HL-60 (cell line): Measurements from ENCODE around the gene BRWD1.

ENCODE experiments used
- DNase-seq, 2 experiments: peaks; one replicate each; pipeline ENCODE4 v3.0.0-alpha.2; 2010 to 2020; ENCODE audit warnings: low read depth in 1 of 2, low spot score in 1 of 2
- H3K27ac ChIP-seq: fragments of 250-450 bp; sonication (Bioruptor Pico); replicated peaks from 2 replicates; pipeline ENCODE4 v1.5.1; 2020; ENCODE audit warnings: mild to moderate bottlenecking, moderate library complexity
- H3K27me3 ChIP-seq: fragments of 250-450 bp; sonication (Bioruptor Pico); 2 replicates; pipeline ENCODE4 v1.5.1; 2021; ENCODE audit warnings: mild to moderate bottlenecking, moderate library complexity; ENCODE audit not compliant: insufficient read depth, poor library complexity, severe bottlenecking
- H3K4me3 ChIP-seq: replicated peaks from 2 replicates; pipeline ENCODE4 v1.5.1; 2011; ENCODE audit warnings: mild to moderate bottlenecking, control low read depth, low read length; ENCODE audit not compliant: insufficient read depth
- GABPA ChIP-seq: IDR thresholded peaks from 2 replicates; pipeline ENCODE4 v1.6.1; 2012; ENCODE audit warnings: low read depth
- POLR2AphosphoS5 ChIP-seq: IDR thresholded peaks from 2 replicates; pipeline ENCODE4 v1.6.1; 2012; ENCODE audit warnings: low read depth
- SPI1 ChIP-seq: IDR thresholded peaks from 2 replicates; pipeline ENCODE4 v1.6.1; 2012; ENCODE audit warnings: low read depth, mild to moderate bottlenecking, borderline replicate concordance
- TF ChIP-seq, protein P1 (sequence below): IDR thresholded peaks from one replicate; pipeline ENCODE4 v1.5.1; 2011; ENCODE audit warnings: low read length, control low read depth, inconsistent platforms; ENCODE audit not compliant: insufficient read depth
- TF ChIP-seq, protein P2 (sequence below): IDR thresholded peaks from 2 replicates; pipeline ENCODE4 v1.6.1; 2012; ENCODE audit warnings: low read depth; ENCODE audit not compliant: insufficient replicate concordance

BRWD1 gene

DNA sequence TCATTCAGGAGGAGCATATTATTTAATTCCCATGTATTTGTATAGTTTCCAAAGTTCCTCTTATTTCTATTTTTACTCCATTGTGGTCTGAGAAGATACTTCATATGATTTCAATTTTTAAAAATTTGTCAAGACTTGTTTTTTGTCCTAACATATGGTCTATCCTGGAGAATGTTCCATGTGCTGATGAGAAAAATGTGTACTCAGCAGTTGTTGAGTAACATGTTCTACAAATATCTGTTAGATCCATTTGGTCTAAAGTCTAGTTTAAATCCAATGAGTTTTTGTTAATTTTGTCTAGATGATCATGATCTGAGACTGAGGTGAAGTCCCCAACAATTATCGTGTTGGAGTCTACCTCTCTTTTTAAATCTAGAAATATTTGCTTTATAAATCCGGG is 144.6 kb downstream of the BRWD1 start:
- no peaks in the 10 kb centered on the region for H3K27me3 ChIP-seq
- no peak overlapping the region for H3K27ac ChIP-seq
- TF ChIP-seq, protein P1, sequence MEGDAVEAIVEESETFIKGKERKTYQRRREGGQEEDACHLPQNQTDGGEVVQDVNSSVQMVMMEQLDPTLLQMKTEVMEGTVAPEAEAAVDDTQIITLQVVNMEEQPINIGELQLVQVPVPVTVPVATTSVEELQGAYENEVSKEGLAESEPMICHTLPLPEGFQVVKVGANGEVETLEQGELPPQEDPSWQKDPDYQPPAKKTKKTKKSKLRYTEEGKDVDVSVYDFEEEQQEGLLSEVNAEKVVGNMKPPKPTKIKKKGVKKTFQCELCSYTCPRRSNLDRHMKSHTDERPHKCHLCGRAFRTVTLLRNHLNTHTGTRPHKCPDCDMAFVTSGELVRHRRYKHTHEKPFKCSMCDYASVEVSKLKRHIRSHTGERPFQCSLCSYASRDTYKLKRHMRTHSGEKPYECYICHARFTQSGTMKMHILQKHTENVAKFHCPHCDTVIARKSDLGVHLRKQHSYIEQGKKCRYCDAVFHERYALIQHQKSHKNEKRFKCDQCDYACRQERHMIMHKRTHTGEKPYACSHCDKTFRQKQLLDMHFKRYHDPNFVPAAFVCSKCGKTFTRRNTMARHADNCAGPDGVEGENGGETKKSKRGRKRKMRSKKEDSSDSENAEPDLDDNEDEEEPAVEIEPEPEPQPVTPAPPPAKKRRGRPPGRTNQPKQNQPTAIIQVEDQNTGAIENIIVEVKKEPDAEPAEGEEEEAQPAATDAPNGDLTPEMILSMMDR: no peak
- TF ChIP-seq GABPA (no peak), SPI1 (no peak), POLR2AphosphoS5 (no peak)
- TF ChIP-seq, protein P2, sequence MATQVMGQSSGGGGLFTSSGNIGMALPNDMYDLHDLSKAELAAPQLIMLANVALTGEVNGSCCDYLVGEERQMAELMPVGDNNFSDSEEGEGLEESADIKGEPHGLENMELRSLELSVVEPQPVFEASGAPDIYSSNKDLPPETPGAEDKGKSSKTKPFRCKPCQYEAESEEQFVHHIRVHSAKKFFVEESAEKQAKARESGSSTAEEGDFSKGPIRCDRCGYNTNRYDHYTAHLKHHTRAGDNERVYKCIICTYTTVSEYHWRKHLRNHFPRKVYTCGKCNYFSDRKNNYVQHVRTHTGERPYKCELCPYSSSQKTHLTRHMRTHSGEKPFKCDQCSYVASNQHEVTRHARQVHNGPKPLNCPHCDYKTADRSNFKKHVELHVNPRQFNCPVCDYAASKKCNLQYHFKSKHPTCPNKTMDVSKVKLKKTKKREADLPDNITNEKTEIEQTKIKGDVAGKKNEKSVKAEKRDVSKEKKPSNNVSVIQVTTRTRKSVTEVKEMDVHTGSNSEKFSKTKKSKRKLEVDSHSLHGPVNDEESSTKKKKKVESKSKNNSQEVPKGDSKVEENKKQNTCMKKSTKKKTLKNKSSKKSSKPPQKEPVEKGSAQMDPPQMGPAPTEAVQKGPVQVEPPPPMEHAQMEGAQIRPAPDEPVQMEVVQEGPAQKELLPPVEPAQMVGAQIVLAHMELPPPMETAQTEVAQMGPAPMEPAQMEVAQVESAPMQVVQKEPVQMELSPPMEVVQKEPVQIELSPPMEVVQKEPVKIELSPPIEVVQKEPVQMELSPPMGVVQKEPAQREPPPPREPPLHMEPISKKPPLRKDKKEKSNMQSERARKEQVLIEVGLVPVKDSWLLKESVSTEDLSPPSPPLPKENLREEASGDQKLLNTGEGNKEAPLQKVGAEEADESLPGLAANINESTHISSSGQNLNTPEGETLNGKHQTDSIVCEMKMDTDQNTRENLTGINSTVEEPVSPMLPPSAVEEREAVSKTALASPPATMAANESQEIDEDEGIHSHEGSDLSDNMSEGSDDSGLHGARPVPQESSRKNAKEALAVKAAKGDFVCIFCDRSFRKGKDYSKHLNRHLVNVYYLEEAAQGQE: no peak
- no peak for DNase-seq
- H3K4me3 ChIP-seq: no peak overlapping the region

DNA sequence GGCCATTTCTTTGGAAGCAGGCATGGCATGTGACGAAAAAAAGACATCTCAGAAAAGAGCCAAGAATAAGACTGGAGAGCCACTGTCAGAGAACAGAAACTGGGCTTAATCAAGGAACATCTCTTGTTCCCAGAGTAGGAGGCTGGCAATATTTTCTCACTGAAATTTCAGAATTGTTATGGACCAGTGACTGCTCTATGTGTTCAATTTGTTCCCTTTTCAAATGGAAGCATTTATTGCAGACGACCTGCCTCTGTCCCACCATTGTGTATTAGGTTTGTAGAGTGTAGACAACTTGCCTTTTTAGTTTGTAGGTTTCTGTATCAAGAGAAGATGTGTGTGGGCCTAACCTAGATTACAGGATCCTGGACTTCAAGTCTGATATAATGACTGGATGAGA is 148.9 kb downstream of the BRWD1 start:
- Histone ChIP-seq H3K27ac (no peak overlapping the region), H3K4me3 (no peak overlapping the region), H3K27me3 (no peaks in the 10 kb centered on the region)
- DNase-seq: no peak
- TF ChIP-seq, protein P2: no peak
- TF ChIP-seq POLR2AphosphoS5 (no peak), GABPA (no peak)

DNA sequence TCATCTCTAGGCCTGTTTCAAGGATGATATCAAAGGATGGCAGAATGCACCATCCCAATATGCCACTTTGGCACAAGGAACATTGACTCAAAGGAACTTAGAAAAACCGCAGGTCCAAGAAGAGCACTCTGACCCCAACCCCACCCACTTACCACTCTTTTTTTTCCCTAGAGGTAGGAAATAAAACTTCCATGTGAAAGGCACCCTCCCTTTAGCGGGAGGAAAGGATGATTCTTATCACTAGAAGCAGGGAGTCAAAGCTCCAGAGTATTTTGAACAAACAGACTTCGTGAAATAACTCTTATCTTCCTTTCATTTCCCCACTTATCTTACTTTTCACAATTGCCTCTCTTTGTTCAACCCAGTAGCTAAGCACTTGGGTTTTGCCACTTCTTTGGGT is 152.4 kb downstream of the BRWD1 start:
- H3K4me3 ChIP-seq: no peak overlapping the region
- TF ChIP-seq, protein P1: no peak
- TF ChIP-seq GABPA (no peak), SPI1 (no peak), POLR2AphosphoS5 (no peak)
- TF ChIP-seq, protein P2: no peak
- no peak for DNase-seq
- H3K27ac ChIP-seq: no peak overlapping the region
- no peaks in the 10 kb centered on the region for H3K27me3 ChIP-seq
